IPS DF 4.7 (cell line): ENCODE results near the gene IL34.
"Not testable (repeated sequence)": the region's sequence is repeated elsewhere in the genome, so short reads cannot be mapped to it uniquely, and the experiment has no call there.

Experiments
- DNase-seq: peaks from one replicate; pipeline ENCODE4 v3.0.0-alpha.2; 2013; ENCODE audit warnings: low spot score; ENCODE audit errors: extremely low read depth

The IL34 gene

GRCh38 chr16:70646260-70647241 lies at the start of gene IL34:
TSS of gene IL34 (plus strand) at chr16:70646559. CDS start at chr16:70646948, 389 bp downstream.
- no peak for DNase-seq

DNA sequence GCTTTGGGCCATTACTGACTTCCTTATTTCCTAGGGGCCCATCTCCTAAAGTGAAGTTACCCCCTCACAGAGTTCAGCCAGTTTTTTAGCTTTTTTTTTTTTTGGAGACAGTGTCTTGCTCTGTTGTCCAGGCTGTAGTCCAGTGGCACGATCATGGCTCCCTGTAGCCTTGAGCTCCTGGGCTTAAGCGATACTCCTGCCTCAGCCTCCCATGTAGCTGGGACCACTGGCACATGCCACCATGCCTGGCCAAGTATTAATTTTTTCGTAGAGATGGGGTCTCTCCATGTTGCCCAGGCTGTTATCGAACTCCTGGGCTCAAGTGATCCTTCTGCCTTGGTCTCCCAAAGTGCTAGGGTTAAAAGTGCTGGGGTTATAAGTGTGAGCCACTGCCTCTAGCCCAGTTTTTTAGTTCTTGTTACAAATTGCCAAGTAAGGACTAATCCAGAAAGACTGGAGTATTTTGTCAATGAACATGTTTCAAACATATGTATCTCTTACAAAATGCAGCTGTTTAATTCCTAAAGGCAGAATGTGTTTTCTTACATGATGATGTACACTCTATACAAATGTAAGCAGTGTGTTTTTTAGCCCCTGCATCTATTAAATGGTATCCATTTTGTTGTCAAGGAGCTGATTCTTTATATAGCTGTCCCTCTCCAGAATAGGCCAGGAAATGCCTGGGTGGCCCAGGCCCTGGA lies 49.1 kb upstream of the IL34 start:
- no peak for DNase-seq

- no peak for DNase-seq
These were observed 47.3 kb upstream of the IL34 start for GRCh38 chr16:70598937-70599503.

GRCh38 chr16:70600730-70601129 lies 45.6 kb upstream of the IL34 start:
- no peak for DNase-seq

- no peak for DNase-seq
These were observed 44.5 kb upstream of the IL34 start for GRCh38 chr16:70601576-70602575.

DNA sequence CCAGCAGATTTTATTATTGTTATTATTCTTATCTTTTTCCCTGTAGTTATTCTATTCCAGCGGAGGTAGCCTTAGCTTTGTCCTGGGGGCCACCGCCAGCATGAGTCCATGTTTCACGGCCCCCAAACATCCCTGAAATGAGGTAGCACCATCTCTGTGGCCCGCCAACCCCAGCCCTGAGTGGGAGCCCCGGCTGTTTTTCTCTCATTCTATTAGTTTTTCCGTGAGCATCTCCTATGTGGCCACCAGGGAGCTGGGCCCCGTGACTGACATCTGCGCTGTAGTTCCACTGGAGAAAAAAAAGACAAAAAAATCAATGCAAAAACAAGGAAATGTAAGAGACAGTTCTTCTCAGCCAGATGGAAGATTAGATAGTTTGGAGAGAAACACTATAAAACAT lies 43.5 kb upstream of the IL34 start:
- no peak for DNase-seq

DNA sequence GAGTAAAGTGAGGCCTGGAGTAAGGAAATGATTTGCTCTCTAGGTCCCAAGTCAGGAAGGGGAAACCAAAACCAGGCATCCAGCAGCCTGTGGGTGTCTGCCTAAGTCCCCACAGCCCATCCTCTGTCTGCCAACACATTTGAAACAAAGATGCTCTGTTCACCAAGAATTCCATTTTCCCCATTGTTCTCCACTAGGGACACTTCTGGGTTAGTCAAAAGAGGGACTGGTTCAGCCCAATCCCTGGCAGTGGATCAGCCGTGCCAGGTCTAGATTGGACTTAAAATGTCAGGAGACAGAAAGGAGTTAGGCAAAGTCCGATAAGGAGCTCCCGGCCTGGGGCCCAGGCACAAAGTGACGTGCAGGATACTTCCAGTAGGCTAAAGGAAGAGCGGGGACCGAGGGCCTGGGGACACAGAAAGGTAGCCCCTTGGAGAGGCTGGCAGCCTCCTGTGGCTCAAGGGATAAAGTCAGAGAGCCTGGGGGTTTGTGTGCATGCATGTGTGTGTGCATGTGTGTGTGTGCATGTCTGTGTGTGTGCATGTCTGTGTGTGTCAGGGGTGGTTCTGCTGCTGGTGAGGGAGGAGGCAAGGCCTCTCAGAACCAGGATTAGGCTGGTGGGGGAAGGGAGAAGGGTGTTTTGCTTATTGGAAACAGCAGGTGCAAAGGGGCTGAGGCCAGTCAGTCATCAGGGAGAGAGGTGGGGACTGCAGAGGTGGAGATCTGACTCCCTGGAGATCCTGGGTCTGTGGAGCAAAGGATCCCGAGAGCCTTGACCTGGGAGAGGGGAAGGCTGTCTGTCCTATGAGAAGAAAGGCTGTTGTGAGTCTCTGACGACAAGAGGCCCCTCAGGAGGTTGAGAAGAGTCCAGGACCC lies 41.7 kb upstream of the IL34 start:
- no peak for DNase-seq

GRCh38 chr16:70605283-70605657 lies 41.1 kb upstream of the IL34 start:
- DNase-seq: no peak

- no peak for DNase-seq
These were observed 37.8 kb upstream of the IL34 start for GRCh38 chr16:70608521-70608920.

DNA sequence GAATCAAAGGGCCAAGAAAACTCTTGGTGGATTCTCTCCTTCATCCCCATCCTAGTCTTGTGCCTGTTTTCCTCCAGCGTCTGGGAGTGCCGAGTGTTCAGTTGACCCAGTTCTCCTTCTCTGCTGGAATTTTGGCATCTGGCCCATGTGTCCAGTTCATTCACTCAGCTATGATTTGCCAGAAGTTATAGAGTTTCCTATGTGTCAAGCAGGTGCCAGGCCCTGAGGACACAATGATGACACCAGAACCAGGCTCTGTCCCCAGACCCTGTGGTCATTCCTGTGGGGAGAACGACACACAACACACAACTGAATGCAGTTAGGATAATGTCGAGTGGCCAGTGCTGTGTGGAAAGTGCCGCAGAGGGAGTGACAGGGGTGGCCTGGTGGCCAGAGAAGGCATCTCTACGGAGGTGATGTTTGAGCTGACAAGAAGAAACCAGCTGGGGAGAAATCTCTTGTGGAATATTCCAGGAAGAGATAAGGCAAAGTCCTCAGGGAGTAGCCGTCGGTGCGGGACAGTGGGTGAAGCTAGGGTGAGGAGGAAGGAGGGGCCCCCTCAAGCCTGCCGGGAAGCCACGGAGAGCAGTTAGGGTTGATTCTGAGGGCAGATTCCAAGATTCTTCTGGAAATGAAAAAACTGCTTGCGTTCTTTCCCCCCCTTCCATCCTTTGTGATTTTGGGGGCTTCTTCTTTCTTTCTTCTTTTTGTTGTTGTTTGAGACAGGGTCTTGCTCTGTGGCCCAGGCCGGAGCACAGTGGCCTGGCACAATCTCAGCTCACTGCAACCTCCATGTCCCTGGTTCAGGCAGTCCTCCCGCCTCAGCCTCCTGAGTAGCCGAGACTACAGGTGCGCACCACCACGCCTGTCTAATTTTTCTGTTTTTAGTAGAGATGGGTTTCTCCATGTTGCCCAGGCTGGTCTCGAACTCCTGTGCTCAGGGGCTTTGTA lies 35.8 kb upstream of the IL34 start:
- DNase-seq: no peak

DNA sequence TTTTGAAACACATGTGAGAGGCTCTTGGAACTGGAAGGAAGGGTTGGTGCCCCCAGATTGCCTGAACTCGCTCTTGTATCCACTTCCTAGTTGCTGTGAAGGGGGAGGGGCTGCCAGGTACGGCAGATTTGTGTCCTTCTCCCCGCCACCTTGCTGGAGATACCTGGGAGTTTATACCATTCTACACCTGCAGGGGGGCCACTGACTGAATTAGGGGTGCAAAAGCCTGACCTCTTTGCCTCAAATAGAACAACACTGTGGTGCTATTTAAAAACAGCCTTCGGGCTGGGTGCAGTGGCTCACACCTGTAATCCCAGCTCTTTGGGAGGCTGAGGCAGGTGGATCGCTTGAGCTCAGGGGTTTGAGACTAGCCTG lies 35.1 kb upstream of the IL34 start:
- DNase-seq: no peak

GRCh38 chr16:70611785-70612303 lies 34.5 kb upstream of the IL34 start:
- DNase-seq: no peak

GRCh38 chr16:70612931-70613330 lies 33.4 kb upstream of the IL34 start:
- DNase-seq: no peak

GRCh38 chr16:70614208-70614951 lies 32.0 kb upstream of the IL34 start:
- DNase-seq: no peak

DNA sequence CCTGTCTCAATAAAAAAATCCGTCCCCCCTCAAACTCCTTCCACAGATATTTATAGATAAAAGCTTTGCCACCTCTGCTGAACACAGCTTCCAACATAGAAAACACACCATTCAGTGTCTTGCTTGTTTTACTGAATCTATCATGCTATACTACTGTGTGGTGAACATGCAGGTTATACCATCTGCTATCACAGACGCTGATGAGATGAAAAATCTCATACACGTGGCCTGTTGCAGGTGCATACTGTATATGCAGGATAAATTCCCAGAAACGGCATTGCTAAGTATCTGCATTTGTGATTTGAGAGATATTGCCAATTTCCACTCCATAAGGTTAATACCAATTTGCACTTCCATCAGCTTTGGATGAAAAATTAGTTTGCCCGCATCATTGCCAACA lies 30.4 kb upstream of the IL34 start:
- no peak for DNase-seq

DNA sequence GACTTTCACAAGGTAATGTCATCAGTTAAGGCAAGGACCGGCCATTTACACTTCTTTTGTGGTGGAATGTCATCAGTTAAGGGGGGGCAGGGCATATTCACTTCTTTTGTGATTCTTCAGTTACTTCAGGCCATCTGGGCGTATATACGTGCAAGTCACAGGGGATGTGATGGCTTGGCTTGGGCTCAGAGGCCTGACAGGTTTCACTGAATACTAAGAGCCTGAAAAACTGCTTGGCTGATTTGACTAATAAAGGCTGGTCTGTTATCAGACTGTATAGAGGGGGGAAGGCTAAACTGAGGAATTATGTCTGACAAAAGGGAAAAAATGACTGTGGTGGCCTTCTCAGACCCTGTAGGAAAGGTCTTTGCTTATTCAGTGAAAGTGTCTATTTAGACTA lies 24.5 kb upstream of the IL34 start:
- DNase-seq: not testable (repeated sequence)

- DNase-seq: no peak
These were observed 18.7 kb upstream of the IL34 start for GRCh38 chr16:70627696-70628095.
